ENCODE measurements around the gene PAPSS1. TPM values are rescaled to one million over a fixed set of nuclear protein-coding genes. Genes with fewer than 3 reads are reported as not detected.
"Not testable (repeated sequence)": the region's sequence is repeated elsewhere in the genome, so short reads cannot be mapped to it uniquely, and the experiment has no call there.

PAPSS1 gene
- total and polyA plus RNA-seq, 2 donors (not counting 3 experiments of a cell fraction or from before 2014, with no cell fraction given): 69.6 to 77.2 TPM

- POLR2A ChIA-PET: interaction anchor here (0.6 kb wide), 1 partner anchor 1671 kb away, joined by 4 read pairs; no protein-coding TSS in a partner anchor
- Histone ChIP-seq H4K20me1 (replicated peaks; ENCODE audit: control insufficient read depth, extremely low read depth, insufficient read depth, low read length) (no peaks in the 10 kb centered on the region), H3K9me1 (replicated peaks; ENCODE audit: control insufficient read depth, extremely low read depth, insufficient read depth, low read length) (no peaks in the 10 kb centered on the region), H3K4me2 (ENCODE audit: insufficient read depth, low read length) (no peak overlapping the region), H3K27me3 (ENCODE audit: control insufficient read depth in 2 of 2, insufficient read depth in 2 of 2, low read length in 2 of 2) (no peaks in the 10 kb centered on the region), H3K4me3 (replicated peaks in 1 of 3; ENCODE audit: insufficient read depth in 1 of 3, low read depth in 1 of 3, low read length in 3 of 3) (no peak overlapping the region), H3K9ac (replicated peaks; ENCODE audit: extremely low read depth, insufficient read depth, low read length) (no peak overlapping the region), H3K4me1 (ENCODE audit: control insufficient read depth, extremely low read depth, insufficient read depth, low read length) (no peaks in the 10 kb centered on the region), H3K36me3 (ENCODE audit: control insufficient read depth in 2 of 2, extremely low read depth in 1 of 2, insufficient read depth in 2 of 2, low read length in 2 of 2) (no peaks in the 10 kb centered on the region), H3K79me2 (ENCODE audit: control insufficient read depth, insufficient read depth, low read length) (no peaks in the 10 kb centered on the region), H2AFZ (ENCODE audit: low read depth, low read length) (no peak overlapping the region), H3K27ac (ENCODE audit: insufficient read depth, low read depth, low read length) (no peak overlapping the region), H3K9me3 (replicated peaks; ENCODE audit: control insufficient read depth, insufficient read depth, low read length) (no peaks in the 10 kb centered on the region)
- TF ChIP-seq EZH2 (IDR thresholded peaks at IDR 0.05; ENCODE audit: borderline replicate concordance, low read depth, low read length, severe bottlenecking) (no peak), CTCF (IDR thresholded peaks at IDR 0.05; ENCODE audit: extremely low read depth in 1 of 2, insufficient read depth in 1 of 2, low read depth in 1 of 2, low read length in 2 of 2) (no peak), MYC (IDR thresholded peaks at IDR 0.05; ENCODE audit: low read depth, low read length) (no peak), POLR2AphosphoS5 (IDR thresholded peaks at IDR 0.05; ENCODE audit: insufficient read depth, low read depth, low read length) (no peak), JUN (IDR thresholded peaks at IDR 0.05; ENCODE audit: borderline replicate concordance, insufficient read depth, insufficient read length, low read depth) (no peak), POLR2A (IDR thresholded peaks at IDR 0.05; ENCODE audit: low read depth, low read length) (no peak), MAX (IDR thresholded peaks at IDR 0.05; ENCODE audit: insufficient read depth, insufficient read length) (no peak), GATA2 (IDR thresholded peaks at IDR 0.05; ENCODE audit: insufficient read depth, insufficient read length, low read depth, low read length) (no peak), FOS (IDR thresholded peaks at IDR 0.05; ENCODE audit: borderline replicate concordance, insufficient read depth, low read length) (no peak)
- no peak for FAIRE-seq
- intact Hi-C loops (cut with micrococcal nuclease) (no loop called here), dilution Hi-C loops (cut with MboI; ENCODE audit: extremely low pct_ligation_motif_present, low sequenced_read_pairs) (no loop called here)
- CTCF ChIA-PET: interaction anchor here (0.7 to 0.9 kb wide), 2 partner anchors 66 to 83 kb away, joined by 3 to 4 read pairs; partner anchors contain the start of gene PAPSS1
- DNase-seq (ENCODE audit: low read depth, low spot score): no peak
- no TSS peak for BruUV-seq (replicated peaks)
Measured at GRCh38 chr4:107654694-107655093, 65.3 kb downstream of the PAPSS1 start.

GRCh38 chr4:107651408-107651807 lies 68.6 kb downstream of the PAPSS1 start:
- H3K9ac ChIP-seq (replicated peaks; ENCODE audit: extremely low read depth, insufficient read depth, low read length); H4K20me1 ChIP-seq (replicated peaks; ENCODE audit: control insufficient read depth, extremely low read depth, insufficient read depth, low read length); POLR2A ChIA-PET; H3K4me1 ChIP-seq (ENCODE audit: control insufficient read depth, extremely low read depth, insufficient read depth, low read length); DNase-seq (ENCODE audit: low read depth, low spot score); H3K4me3 ChIP-seq (replicated peaks in 1 of 3; ENCODE audit: insufficient read depth in 1 of 3, low read depth in 1 of 3, low read length in 3 of 3); H3K27me3 ChIP-seq (ENCODE audit: control insufficient read depth in 2 of 2, insufficient read depth in 2 of 2, low read length in 2 of 2); H3K9me1 ChIP-seq (replicated peaks; ENCODE audit: control insufficient read depth, extremely low read depth, insufficient read depth, low read length); H2AFZ ChIP-seq (ENCODE audit: low read depth, low read length); H3K27ac ChIP-seq (ENCODE audit: insufficient read depth, low read depth, low read length); H3K79me2 ChIP-seq (ENCODE audit: control insufficient read depth, insufficient read depth, low read length); FAIRE-seq; H3K9me3 ChIP-seq (replicated peaks; ENCODE audit: control insufficient read depth, insufficient read depth, low read length); intact Hi-C loops (cut with micrococcal nuclease); BruUV-seq (replicated peaks); H3K4me2 ChIP-seq (ENCODE audit: insufficient read depth, low read length); dilution Hi-C loops (cut with MboI; ENCODE audit: extremely low pct_ligation_motif_present, low sequenced_read_pairs); H3K36me3 ChIP-seq (ENCODE audit: control insufficient read depth in 2 of 2, extremely low read depth in 1 of 2, insufficient read depth in 2 of 2, low read length in 2 of 2); CTCF ChIA-PET: not testable (repeated sequence)
